Thyroid gland (tissue), 4 donors: ENCODE measurements around the gene ETV6.

Source experiments
- CTCF ChIP-seq, 6 experiments: fragments of 200-600 bp in 3 of 6; fragments of 450-650 bp in 3 of 6; sonication (generic) in 3 of 6; IDR thresholded peaks; one replicate each; pipeline ENCODE4 v1.5.1; 2016 to 2019; ENCODE audit warnings: antibody characterized with exemption in 6 of 6, mild to moderate bottlenecking in 2 of 6, inconsistent platforms in 1 of 6, moderate library complexity in 1 of 6
- POLR2A ChIP-seq, 2 donors: fragments of 450-650 bp; IDR thresholded peaks; one replicate each; pipeline ENCODE4 v1.6.1; 2017; ENCODE audit warnings: antibody characterized with exemption in 2 of 2, mild to moderate bottlenecking in 2 of 2, moderate library complexity in 1 of 2

- TF ChIP-seq CTCF (IDR thresholded peaks at IDR 0.05): no peak
- no peak for TF ChIP-seq POLR2A (IDR thresholded peaks at IDR 0.05)
Measured at GRCh38 chr12:11722071-11722470, 72.6 kb downstream of the ETV6 start.
